ENCODE results near the gene MMP20. TPM values are rescaled to one million over a fixed set of nuclear protein-coding genes. Genes with fewer than 3 reads are reported as not detected.

The MMP20 gene
- total RNA-seq, 2 donors from 2014 or later: not detected

- H3K9me3 ChIP-seq: no peaks in the 10 kb centered on the region
- intact Hi-C loops (cut with DNase I): no loop called here
- H3K27ac ChIP-seq: no peak overlapping the region
- H3K27me3 ChIP-seq (replicated peaks; ENCODE audit: insufficient read depth): no peaks in the 10 kb centered on the region
- no peak for DNase-seq (ENCODE audit: low spot score)
- no peaks in the 10 kb centered on the region for H3K36me3 ChIP-seq
- no peak overlapping the region for H3K4me3 ChIP-seq
- whole genome bisulfite sequencing: 89% methylated on average over 2 of the region's 2 CpGs
- no peaks in the 10 kb centered on the region for H3K4me1 ChIP-seq (replicated peaks)
- TF ChIP-seq POLR2A (IDR thresholded peaks at IDR 0.05) (no peak), CTCF (IDR thresholded peaks at IDR 0.05) (no peak), POLR2AphosphoS5 (IDR thresholded peaks at IDR 0.05) (no peak)
Measured at GRCh38 chr11:102572554-102573220, 52.4 kb downstream of the MMP20 start.

DNA sequence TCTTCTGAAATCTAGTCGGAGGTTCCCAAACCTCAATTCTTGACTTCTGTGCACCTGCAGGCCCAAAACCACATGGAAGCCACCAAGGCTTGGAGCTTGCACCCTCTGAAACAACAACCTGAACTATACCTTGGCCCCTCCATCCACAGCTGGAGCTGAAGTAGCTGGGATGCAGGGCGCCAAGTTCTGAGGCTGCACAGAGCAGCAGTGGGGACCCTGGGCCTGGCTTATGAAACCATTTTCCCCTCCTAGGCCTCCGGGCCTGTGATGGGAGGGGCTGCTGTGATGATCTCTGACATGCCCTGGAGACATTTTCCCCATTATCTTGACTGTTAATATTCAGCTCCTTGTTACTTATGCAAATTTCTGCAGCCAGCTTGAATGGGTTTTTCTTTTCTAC lies 56.3 kb downstream of the MMP20 start:
- 82% methylated on average over 3 of the region's 3 CpGs for WGBS

GRCh38 chr11:102566112-102566511 lies 59.0 kb downstream of the MMP20 start:
- Histone ChIP-seq H3K9me3 (no peaks in the 10 kb centered on the region), H3K27ac (no peak overlapping the region), H3K4me1 (replicated peaks) (peaks cover 3% of the 10 kb centered on the region), H3K27me3 (replicated peaks; ENCODE audit: insufficient read depth) (no peaks in the 10 kb centered on the region), H3K36me3 (no peaks in the 10 kb centered on the region), H3K4me3 (no peak overlapping the region)
- TF ChIP-seq POLR2A (IDR thresholded peaks at IDR 0.05): no peak
- TF ChIP-seq POLR2AphosphoS5 (IDR thresholded peaks at IDR 0.05): no peak
- TF ChIP-seq CTCF (IDR thresholded peaks at IDR 0.05): no peak
- no peak for DNase-seq (ENCODE audit: low spot score)
- WGBS: 54% methylated on average over 1 of the region's 1 CpG
- intact Hi-C loops (cut with DNase I): no loop called here

More for the DNA sequence above, 56.3 kb downstream of the MMP20 start:
- H3K4me1 ChIP-seq (replicated peaks): no peaks in the 10 kb centered on the region
- no peak for DNase-seq (ENCODE audit: low spot score)
- no peak for TF ChIP-seq POLR2AphosphoS5 (IDR thresholded peaks at IDR 0.05)
- TF ChIP-seq POLR2A (IDR thresholded peaks at IDR 0.05): no peak
- TF ChIP-seq CTCF (IDR thresholded peaks at IDR 0.05): no peak
- no peaks in the 10 kb centered on the region for H3K27me3 ChIP-seq (replicated peaks; ENCODE audit: insufficient read depth)
- no peaks in the 10 kb centered on the region for H3K36me3 ChIP-seq
- H3K27ac ChIP-seq: no peak overlapping the region
- intact Hi-C loops (cut with DNase I): no loop called here
- no peak overlapping the region for H3K4me3 ChIP-seq
- no peaks in the 10 kb centered on the region for H3K9me3 ChIP-seq

DNA sequence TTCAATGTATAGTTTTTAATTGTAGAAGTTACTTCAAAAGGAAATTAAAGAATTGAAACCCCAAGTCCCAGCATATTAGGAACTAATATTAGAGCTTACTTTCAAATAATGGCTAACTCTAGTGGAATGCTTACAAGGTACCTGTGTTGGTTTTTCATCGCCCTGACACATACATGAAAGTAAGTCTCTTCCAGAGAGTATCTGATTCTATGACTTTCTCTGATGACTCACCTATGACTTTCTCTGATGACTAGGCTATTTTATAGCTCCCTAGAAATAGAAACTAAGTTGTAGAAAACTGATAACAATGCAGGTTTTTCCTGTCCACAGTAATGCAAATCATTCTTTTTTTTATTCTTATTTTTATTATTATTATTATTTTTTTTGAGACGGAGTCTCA lies 61.0 kb downstream of the MMP20 start:
- TF ChIP-seq CTCF (IDR thresholded peaks at IDR 0.05) (no peak), POLR2AphosphoS5 (IDR thresholded peaks at IDR 0.05) (no peak), POLR2A (IDR thresholded peaks at IDR 0.05) (no peak)

DNA sequence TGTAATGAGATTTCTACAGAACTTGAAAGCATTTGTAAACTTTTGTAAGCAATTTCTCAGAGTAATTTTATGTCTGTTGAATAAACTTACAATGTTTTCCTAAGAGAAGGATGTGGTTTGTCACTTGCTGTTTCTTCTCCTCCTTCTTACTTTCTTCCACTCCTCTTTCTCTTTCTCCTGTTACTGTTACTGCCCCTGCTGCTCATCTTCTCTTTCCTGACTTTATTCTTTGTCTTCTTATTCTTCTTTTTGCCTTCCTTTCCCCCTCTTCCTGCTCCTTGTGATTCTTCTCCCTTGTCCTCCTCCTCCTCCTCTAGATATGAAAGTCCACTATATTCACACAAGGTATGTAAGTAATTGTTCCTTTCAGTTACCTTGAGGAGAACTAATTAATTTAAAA lies 63.5 kb downstream of the MMP20 start:
- intact Hi-C loops (cut with DNase I): no loop called here
- Histone ChIP-seq H3K9me3 (no peaks in the 10 kb centered on the region), H3K4me1 (replicated peaks) (peaks cover 3% of the 10 kb centered on the region), H3K36me3 (no peaks in the 10 kb centered on the region), H3K27me3 (replicated peaks; ENCODE audit: insufficient read depth) (no peaks in the 10 kb centered on the region), H3K4me3 (no peak overlapping the region), H3K27ac (peak overlapping the region; percentile 36 to 59)
- TF ChIP-seq CTCF (IDR thresholded peaks at IDR 0.05): no peak
- no peak for TF ChIP-seq POLR2AphosphoS5 (IDR thresholded peaks at IDR 0.05)
- no peak for DNase-seq (ENCODE audit: low spot score)

More for the DNA sequence above, 61.0 kb downstream of the MMP20 start:
- DNase-seq (ENCODE audit: low spot score): no peak
- no peaks in the 10 kb centered on the region for H3K36me3 ChIP-seq
- no peak overlapping the region for H3K4me3 ChIP-seq
- no peak overlapping the region for H3K27ac ChIP-seq
- no peaks in the 10 kb centered on the region for H3K9me3 ChIP-seq
- intact Hi-C loops (cut with DNase I): no loop called here
- no peaks in the 10 kb centered on the region for H3K27me3 ChIP-seq (replicated peaks; ENCODE audit: insufficient read depth)
- H3K4me1 ChIP-seq (replicated peaks): peaks cover 3% of the 10 kb centered on the region
- whole genome bisulfite sequencing: 39% methylated on average over 2 of the region's 2 CpGs
